Measurements from ENCODE around the gene DDIT3. TPM values are rescaled to one million over a fixed set of nuclear protein-coding genes. Genes with fewer than 3 reads are reported as not detected.
"Not testable (repeated sequence)": the region's sequence is repeated elsewhere in the genome, so short reads cannot be mapped to it uniquely, and the experiment has no call there.

DDIT3 gene
- total RNA-seq, 1 donor from 2014 or later: 24.0 TPM

GRCh38 chr12:57495051-57495701 lies 25.1 kb downstream of the DDIT3 start:
- intact Hi-C loops (cut with DNase I): not testable (repeated sequence)

GRCh38 chr12:57491393-57492280 lies 28.7 kb downstream of the DDIT3 start:
- peak; percentile 7 for DNase-seq (ENCODE audit: low spot score)
- intact Hi-C loops (cut with DNase I): no loop called here

More at GRCh38 chr12:57495051-57495701, 25.1 kb downstream of the DDIT3 start:
- not testable (repeated sequence) for DNase-seq (ENCODE audit: low spot score)

- peak; percentile 44 for DNase-seq (ENCODE audit: low spot score)
- intact Hi-C loops (cut with DNase I): no loop called here
Observed at GRCh38 chr12:57490126-57490525, 30.2 kb downstream of the DDIT3 start.

DNA sequence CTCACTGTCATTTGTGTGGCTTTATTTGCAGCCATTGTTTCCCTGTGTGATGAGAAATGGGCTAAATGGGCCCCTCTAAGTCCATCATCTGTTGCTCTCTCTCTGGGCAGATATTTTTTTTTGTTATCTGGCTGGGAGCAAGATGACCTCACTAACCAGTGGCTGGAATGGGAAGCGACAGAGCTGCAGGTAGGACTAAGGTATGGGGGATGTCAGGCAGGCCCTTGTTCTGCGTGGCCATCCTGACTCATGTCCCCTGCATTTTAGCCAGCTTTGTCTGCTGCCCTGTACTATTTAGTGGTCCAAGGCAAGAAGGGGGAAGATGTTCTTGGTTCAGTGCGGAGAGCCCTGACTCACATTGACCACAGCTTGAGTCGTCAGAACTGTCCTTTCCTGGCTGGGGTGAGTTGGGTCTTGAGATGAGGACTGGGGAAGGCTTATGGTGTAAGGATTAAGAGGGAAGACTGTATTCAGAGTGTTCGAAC lies 31.1 kb downstream of the DDIT3 start:
- DNase-seq (ENCODE audit: low spot score): peak; percentile 70
- intact Hi-C loops (cut with DNase I): loop anchor here (5.0 kb wide), 1 partner anchor 33 kb away; the partner anchor contains the start of genes DDIT3 and MBD6

DNA sequence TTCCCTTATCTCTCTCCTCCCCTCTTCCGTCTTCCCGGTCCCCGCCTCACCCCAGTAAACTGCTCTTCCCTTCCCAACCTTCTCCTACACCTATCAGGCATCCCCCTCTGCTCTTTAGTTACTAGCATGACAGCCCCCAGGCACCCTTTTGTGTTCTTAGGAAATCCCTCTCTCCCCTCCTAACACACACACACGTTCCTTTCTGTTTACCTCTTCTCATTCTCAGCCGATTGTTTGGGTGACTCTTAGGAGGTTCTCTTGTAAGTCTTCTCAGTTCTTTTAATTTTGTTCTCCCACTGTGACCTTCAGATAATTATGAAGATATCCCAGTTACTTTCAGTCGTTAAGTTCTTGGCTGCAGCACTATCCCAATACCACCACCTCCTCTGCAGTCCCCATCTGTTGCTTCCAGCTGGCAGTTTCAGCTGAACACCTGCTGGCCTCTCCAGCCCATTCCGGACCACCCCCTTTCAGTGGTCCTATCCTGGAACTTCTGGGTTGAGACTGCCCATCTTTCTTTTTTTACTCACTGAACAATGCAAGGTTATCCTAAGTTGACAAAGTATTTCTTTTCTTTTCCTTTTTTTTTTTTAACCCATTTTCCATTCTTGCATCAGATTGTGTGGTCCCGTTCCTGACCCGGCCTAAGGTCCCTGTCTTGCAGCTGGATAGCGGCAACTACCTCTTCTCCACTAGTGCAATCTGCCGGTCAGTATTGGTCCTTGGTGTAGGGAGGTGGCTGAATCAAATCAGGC lies 31.7 kb downstream of the DDIT3 start:
- intact Hi-C loops (cut with DNase I): loop anchor here (5.0 kb wide), 1 partner anchor 34 kb away; the partner anchor contains the start of genes DDIT3 and MBD6
- DNase-seq (ENCODE audit: low spot score): peak; percentile 15

- DNase-seq (ENCODE audit: low spot score): peak; percentile 97
- intact Hi-C loops (cut with DNase I): loop anchor here (5.0 kb wide), 1 partner anchor 35 kb away; the partner anchor contains the start of genes DDIT3 and MBD6
Observed at GRCh38 chr12:57487597-57488401, 32.5 kb downstream of the DDIT3 start, which contains the start of gene MARS1. TSS of gene MARS1 (plus strand) at chr12:57488068. CDS start at chr12:57488091, 23 bp downstream.

DNA sequence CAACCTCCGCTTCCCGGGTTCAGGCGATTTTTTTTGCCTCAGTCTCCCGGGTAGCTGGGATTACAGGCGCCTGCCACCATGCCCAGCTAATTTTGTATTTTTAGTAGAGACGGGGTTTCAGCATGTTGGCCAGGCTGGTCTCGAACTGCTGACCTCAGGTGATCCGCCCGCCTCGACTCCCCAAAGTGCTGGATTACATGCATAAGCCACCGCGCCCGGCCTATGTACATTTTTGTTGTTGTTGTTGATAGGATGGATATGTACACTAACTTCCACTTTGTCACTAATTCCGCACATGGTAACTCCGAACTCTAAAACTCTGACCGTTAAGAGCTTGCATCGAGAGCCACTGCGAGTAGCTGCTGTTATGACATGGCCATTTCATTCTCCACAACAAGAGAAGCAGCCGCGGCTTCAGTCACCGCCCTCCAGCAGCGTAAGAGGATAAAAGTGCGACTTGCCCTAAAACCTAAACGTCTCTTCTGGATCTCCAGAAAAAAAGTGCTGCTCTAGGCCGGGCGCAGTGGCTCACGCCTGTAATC lies 33.2 kb downstream of the DDIT3 start:
- no peak for DNase-seq (ENCODE audit: low spot score)
- intact Hi-C loops (cut with DNase I): loop anchor here (5.0 kb wide), 1 partner anchor 35 kb away; the partner anchor contains the start of genes DDIT3 and MBD6

- intact Hi-C loops (cut with DNase I): loop anchor here (5.0 kb wide), 1 partner anchor 37 kb away; the partner anchor contains the start of genes DDIT3 and MBD6
- no peak for DNase-seq (ENCODE audit: low spot score)
Observed at GRCh38 chr12:57485695-57486094, 34.6 kb downstream of the DDIT3 start.

- intact Hi-C loops (cut with DNase I): no loop called here
- DNase-seq (ENCODE audit: low spot score): no peak
Observed at GRCh38 chr12:57483466-57483865, 36.8 kb downstream of the DDIT3 start.

DNA sequence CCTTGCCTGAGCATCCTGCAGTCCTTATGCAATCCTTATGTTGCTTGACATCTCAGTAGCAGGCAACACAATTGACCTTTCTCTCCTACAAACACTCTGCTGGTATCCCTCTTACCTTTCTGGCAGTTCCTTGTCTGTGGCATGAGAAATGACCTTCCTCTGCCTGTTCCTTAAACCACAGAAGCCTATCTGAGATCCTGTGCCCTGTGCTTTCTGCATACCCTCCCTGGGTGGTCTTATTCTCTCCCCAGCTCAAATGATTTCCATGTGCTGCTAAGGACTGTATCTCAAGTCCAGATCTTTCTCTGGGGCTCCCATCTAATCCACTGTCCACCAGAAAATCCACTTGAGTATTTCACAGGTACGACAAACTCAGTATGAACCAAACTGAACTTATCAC lies 38.6 kb downstream of the DDIT3 start:
- intact Hi-C loops (cut with DNase I): no loop called here
- no peak for DNase-seq (ENCODE audit: low spot score)

GRCh38 chr12:57479376-57480115 lies 40.8 kb downstream of the DDIT3 start, which contains the start of gene ARHGAP9:
TSS of gene ARHGAP9 (minus strand) at chr12:57479866. CDS start at chr12:57479406, 460 bp downstream.
- intact Hi-C loops (cut with DNase I): no loop called here
- DNase-seq (ENCODE audit: low spot score): no peak

DNA sequence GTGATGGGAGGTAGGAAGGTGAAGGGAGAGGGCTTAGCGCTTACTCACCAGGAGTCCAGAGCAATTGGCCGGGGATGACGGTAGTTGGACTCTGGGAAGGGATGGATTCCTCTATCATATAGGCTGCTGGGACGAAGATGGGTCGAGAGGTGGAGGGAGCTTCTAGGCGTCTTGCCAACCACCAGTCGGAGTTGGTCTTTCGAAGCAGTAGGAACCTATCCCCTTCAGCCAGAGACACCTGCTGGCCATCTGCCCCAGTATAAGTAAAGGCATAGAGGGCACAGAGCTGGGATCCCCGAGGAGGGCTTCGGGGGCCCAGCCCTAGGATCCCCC lies 41.3 kb downstream of the DDIT3 start:
- DNase-seq (ENCODE audit: low spot score): no peak
- intact Hi-C loops (cut with DNase I): no loop called here

DNA sequence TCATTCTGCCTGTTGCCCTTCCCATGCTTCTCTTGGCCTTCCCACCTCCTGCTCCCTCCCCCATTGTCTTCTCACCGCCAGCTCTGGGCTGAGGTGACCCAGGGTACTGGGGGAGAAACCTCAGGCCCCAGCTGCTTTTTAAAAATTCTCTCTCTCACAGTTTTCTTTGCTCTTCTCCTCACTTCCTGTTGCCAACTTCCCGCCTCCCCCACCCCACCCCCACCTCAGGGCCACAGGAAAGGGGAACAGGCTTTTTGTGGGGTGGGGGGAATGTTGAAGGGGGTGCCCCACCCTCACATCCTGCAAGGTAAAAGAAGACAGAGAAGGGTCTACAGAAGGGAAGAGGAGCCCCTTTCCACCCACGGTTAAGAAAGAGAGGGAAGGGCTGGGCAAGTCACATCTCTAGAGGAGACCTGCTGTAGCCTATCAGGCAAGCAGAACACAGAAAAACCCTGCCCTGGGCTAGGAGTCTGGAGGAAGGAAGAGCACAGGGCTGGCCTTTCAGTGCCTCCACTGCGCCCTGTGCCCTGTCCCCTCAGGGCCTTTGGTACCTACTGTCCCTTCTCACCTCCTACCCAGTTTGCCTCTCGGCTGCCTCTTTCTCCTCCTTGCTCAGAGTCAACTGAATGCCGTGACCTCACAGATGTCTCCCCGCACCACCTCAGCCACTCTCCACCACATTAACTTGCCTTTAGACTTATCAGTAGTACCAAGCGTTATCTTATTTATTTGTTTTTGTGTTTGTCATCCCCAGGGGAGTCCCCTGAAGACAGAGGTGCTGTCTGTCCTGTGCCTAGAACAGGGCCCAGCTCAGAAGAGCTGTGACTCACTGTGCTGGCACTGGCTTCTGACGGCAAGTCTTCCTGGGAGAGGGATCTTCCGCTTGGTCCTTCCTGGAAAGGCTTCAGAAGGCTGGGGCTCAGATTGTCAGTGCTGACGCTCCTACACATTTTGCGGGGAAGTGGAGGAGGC lies 42.3 kb downstream of the DDIT3 start:
- intact Hi-C loops (cut with DNase I): no loop called here
- DNase-seq (ENCODE audit: low spot score): no peak

- intact Hi-C loops (cut with DNase I): no loop called here
- no peak for DNase-seq (ENCODE audit: low spot score)
Observed at GRCh38 chr12:57476993-57477709, 43.2 kb downstream of the DDIT3 start.

DNA sequence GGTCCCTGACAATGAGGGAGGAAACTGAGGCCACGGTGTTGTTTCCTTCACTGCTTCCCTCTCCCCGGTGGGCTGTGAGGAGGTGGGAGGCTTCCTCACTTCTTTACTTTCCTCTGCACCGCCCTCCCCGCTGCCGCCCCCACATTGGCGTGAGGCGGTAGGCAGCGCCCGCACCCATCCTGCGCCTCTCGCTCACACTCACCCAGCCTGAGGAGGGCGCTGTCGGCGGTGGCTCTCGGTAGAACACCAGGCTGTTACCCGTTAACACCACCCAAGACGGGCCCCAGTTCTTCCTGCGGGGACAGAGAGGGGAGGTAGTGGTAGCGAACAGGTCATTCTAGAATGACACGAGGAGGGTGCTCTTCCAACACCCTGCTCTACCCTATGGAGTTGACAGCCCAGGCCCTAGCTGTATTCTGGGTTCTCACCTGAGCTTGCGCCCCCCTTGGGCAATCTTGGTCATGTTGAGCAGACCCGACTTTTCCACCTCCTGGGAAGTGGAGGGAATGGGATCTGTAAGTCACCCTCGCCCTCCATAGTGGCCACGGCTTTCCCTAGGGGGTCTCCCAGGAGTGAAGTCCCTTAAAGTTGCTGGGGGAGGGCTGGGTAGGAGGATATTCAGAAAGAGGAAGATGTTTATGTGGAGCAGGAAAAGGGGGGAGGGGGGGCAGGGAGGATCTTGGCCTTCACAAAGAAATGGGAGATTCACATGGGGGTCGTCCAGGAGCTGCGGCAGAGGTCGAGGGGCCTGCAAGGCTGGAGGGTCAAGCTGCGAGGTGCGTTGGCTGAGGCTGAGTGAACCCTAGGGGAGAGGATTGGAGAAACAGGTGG lies 43.9 kb downstream of the DDIT3 start:
- intact Hi-C loops (cut with DNase I): no loop called here
- DNase-seq (ENCODE audit: low spot score): no peak

Data from cardiac septum (tissue), 1 donor.